ENCODE results near the gene ASNS. TPM values are rescaled to one million over a fixed set of nuclear protein-coding genes. Genes with fewer than 3 reads are reported as not detected.
"Not testable (repeated sequence)": the region's sequence is repeated elsewhere in the genome, so short reads cannot be mapped to it uniquely, and the experiment has no call there.

Gene ASNS
- total RNA-seq: 23.4 and 34.8 TPM in 2 replicates
- 189 TPM for polyA plus RNA-seq (2012)

GRCh38 chr7:97872025-97872669 lies at the start of gene ASNS:
Gene ASNS (minus strand): TSS chr7:97872408. CDS start chr7:97869156, 3,252 bp downstream.
- peak; percentile 93 for DNase-seq (ENCODE audit: low read depth)

- DNase-seq (ENCODE audit: low read depth): not testable (repeated sequence)
These were observed 49.0 kb upstream of the ASNS start for GRCh38 chr7:97921254-97921653.

- not testable (repeated sequence) for DNase-seq (ENCODE audit: low read depth)
These were observed 43.1 kb upstream of the ASNS start for GRCh38 chr7:97915267-97915666.

- DNase-seq (ENCODE audit: low read depth): not testable (repeated sequence)
These were observed 40.1 kb upstream of the ASNS start for GRCh38 chr7:97912294-97912693.

- not testable (repeated sequence) for DNase-seq (ENCODE audit: low read depth)
These were observed 24.7 kb upstream of the ASNS start for GRCh38 chr7:97896893-97897292.

- DNase-seq (ENCODE audit: low read depth): not testable (repeated sequence)
These were observed 19.5 kb upstream of the ASNS start for GRCh38 chr7:97891721-97892120.

GRCh38 chr7:97879527-97879926 lies 7.3 kb upstream of the ASNS start:
- not testable (repeated sequence) for DNase-seq (ENCODE audit: low read depth)

- DNase-seq (ENCODE audit: low read depth): not testable (repeated sequence)
These were observed 2.7 kb upstream of the ASNS start for GRCh38 chr7:97874894-97875293.

- no peak for DNase-seq (ENCODE audit: low read depth)
These were observed 1.4 kb upstream of the ASNS start for GRCh38 chr7:97873606-97874005.

- peak; percentile 11 for DNase-seq (ENCODE audit: low read depth)
These were observed 566 bp downstream of the ASNS start for GRCh38 chr7:97871659-97872024.

GRCh38 chr7:97868788-97869187 lies 3.4 kb downstream of the ASNS start:
- DNase-seq (ENCODE audit: low read depth): no peak

- no peak for DNase-seq (ENCODE audit: low read depth)
These were observed 3.9 kb downstream of the ASNS start for GRCh38 chr7:97868314-97868713.

- DNase-seq (ENCODE audit: low read depth): no peak
These were observed 7.1 kb downstream of the ASNS start for GRCh38 chr7:97865104-97865503.

GRCh38 chr7:97859606-97860204 lies 12.5 kb downstream of the ASNS start:
- no peak for DNase-seq (ENCODE audit: low read depth)

GRCh38 chr7:97858221-97858620 lies 14.0 kb downstream of the ASNS start:
- no peak for DNase-seq (ENCODE audit: low read depth)

GRCh38 chr7:97857544-97857943 lies 14.7 kb downstream of the ASNS start:
- DNase-seq (ENCODE audit: low read depth): no peak

GRCh38 chr7:97851683-97852082 lies 20.5 kb downstream of the ASNS start:
- peak; percentile 54 for DNase-seq (ENCODE audit: low read depth)

GRCh38 chr7:97850262-97851031 lies 21.8 kb downstream of the ASNS start:
- not testable (repeated sequence) for DNase-seq (ENCODE audit: low read depth)

- no peak for DNase-seq (ENCODE audit: low read depth)
These were observed 24.4 kb downstream of the ASNS start for GRCh38 chr7:97847791-97848190.

GRCh38 chr7:97846945-97847344 lies 25.3 kb downstream of the ASNS start:
- DNase-seq (ENCODE audit: low read depth): no peak

GRCh38 chr7:97845622-97846203 lies 26.5 kb downstream of the ASNS start:
- peak; percentile 52 for DNase-seq (ENCODE audit: low read depth)

GRCh38 chr7:97844036-97844435 lies 28.2 kb downstream of the ASNS start:
- DNase-seq (ENCODE audit: low read depth): no peak

Data from myocyte (in vitro differentiated cells).